Epithelial cell of proximal tubule (primary cell): ENCODE data around the gene BEAN1. TPM values are rescaled to one million over a fixed set of nuclear protein-coding genes. Genes with fewer than 3 reads are reported as not detected.

Experiments
- DNase-seq: peaks from one replicate; pipeline ENCODE4 v3.0.0-alpha.2; 2011; ENCODE audit warnings: low read depth
- H3K4me3 ChIP-seq: 2 replicates; pipeline ENCODE4 v1.5.1; 2011; ENCODE audit warnings: low read depth, mild to moderate bottlenecking, low read length
- total RNA-seq: library from RNA; depleted of rRNA; stranded (reverse); fragments of >200 nt; gene quantifications from 2 replicates; pipeline ENCODE4 v1.2.3, GENCODE V29; 2015
- TF ChIP-seq, protein P1 (sequence below): conservative IDR thresholded peaks from 2 replicates; pipeline ENCODE4 v1.5.1; 2012; ENCODE audit warnings: low read depth, mild to moderate bottlenecking, low read length

BEAN1 gene
- total RNA-seq, 1 donor from 2014 or later, result 7.0 TPM

- no peak overlapping the region for H3K4me3 ChIP-seq
- TF ChIP-seq, protein P1, sequence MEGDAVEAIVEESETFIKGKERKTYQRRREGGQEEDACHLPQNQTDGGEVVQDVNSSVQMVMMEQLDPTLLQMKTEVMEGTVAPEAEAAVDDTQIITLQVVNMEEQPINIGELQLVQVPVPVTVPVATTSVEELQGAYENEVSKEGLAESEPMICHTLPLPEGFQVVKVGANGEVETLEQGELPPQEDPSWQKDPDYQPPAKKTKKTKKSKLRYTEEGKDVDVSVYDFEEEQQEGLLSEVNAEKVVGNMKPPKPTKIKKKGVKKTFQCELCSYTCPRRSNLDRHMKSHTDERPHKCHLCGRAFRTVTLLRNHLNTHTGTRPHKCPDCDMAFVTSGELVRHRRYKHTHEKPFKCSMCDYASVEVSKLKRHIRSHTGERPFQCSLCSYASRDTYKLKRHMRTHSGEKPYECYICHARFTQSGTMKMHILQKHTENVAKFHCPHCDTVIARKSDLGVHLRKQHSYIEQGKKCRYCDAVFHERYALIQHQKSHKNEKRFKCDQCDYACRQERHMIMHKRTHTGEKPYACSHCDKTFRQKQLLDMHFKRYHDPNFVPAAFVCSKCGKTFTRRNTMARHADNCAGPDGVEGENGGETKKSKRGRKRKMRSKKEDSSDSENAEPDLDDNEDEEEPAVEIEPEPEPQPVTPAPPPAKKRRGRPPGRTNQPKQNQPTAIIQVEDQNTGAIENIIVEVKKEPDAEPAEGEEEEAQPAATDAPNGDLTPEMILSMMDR, result no peak
- DNase-seq, result no peak
Measured at GRCh38 chr16:66397736-66398433, 29.2 kb upstream of the BEAN1 start.

- TF ChIP-seq, protein P1, result no peak
- no peak overlapping the region for H3K4me3 ChIP-seq
- no peak for DNase-seq
Measured at GRCh38 chr16:66399031-66399430, 28.1 kb upstream of the BEAN1 start.

GRCh38 chr16:66399930-66400329, 27.2 kb upstream of the BEAN1 start:
- TF ChIP-seq, protein P1, result no peak
- no peak for DNase-seq
- no peak overlapping the region for H3K4me3 ChIP-seq

DNA sequence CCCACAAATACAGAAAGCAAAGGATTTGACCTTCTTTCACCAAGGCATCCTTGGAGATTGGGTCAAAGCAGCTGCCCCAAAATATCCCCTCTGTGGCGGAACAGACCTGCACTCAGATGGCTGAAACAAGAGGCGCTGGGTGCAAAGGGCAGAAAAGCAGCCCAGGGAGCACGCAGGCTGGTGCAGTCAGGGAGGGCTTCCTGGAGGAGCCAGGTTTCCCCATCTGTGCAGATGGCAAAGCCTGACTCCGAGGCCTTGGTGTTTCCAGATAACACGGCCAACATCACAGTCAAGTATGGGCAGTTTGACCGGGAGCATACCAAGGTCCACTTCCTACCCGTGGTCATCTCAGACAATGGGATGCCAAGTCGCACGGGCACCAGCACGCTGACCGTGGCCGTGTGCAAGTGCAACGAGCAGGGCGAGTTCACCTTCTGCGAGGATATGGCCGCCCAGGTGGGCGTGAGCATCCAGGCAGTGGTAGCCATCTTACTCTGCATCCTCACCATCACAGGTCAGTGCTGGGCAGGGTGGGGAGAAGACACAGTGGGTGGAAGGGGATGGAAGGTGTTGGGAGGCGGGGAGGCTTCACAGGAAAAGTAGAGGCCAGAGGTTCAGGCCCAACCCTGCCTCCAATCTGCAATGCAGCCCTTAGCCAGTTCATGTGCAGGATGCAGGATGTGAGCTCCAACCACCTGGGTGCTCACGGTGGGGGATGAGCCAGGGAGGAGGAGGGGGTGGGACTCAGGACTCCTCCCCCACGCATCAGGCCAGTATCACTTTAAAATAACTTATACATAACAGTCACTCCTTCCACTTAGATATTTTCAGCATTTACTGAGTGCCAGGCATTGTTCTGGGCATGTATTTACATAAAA, 26.4 kb upstream of the BEAN1 start:
- no peak for DNase-seq
- TF ChIP-seq, protein P1, result no peak
- no peak overlapping the region for H3K4me3 ChIP-seq

- TF ChIP-seq, protein P1, result no peak
- H3K4me3 ChIP-seq, result no peak overlapping the region
- DNase-seq, result no peak
Measured at GRCh38 chr16:66401610-66402009, 25.5 kb upstream of the BEAN1 start.

- no peak for DNase-seq
- TF ChIP-seq, protein P1, result no peak
Measured at GRCh38 chr16:66402166-66402565, 24.9 kb upstream of the BEAN1 start.

More at GRCh38 chr16:66402166-66402565, 24.9 kb upstream of the BEAN1 start:
- no peak overlapping the region for H3K4me3 ChIP-seq
